ENCODE data around the gene STPG3.

DNA sequence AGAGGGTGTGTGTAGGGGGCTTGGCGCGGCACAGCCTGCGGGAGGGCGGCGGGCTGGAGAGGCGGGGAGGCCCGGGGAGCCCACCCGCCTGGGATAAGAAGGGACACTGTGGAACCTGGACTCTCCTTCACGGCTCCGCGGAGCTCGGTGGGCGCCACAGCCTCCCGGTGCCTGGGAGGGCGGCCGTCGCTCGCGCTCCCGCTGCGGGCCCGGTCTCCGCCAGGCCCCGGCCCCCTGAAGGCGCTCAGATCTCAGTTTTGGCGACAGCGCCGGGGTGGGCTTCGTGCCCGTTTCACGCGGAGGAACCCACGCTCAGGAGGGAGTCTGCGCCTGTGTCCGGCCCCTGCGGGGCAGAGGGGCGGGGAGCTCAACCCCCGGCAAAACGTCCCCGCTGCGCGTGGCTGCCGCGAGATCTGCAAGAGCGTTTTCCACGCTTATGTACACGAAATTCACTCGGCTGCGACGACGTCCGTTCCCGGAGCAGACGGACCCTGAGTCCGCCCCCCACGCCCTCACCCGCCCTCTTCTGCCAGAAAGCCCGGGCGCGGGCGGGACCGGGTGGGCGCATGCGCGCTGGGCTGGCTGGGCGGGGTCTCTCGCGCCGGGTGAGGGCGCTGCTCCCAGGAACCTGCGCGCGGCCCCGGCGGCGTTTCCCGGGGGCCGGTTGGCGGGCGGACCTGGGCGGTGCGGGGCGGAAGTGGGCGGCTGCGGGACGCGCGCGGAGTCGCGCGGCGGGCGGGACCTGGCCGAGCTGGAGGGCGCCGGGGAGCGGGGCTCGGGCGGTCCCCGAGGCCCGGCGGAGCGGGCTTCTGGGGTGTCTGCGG, 3.8 kb downstream of the STPG3 start, which contains the start of gene NELFB:
- TF ChIP-seq, protein P1, sequence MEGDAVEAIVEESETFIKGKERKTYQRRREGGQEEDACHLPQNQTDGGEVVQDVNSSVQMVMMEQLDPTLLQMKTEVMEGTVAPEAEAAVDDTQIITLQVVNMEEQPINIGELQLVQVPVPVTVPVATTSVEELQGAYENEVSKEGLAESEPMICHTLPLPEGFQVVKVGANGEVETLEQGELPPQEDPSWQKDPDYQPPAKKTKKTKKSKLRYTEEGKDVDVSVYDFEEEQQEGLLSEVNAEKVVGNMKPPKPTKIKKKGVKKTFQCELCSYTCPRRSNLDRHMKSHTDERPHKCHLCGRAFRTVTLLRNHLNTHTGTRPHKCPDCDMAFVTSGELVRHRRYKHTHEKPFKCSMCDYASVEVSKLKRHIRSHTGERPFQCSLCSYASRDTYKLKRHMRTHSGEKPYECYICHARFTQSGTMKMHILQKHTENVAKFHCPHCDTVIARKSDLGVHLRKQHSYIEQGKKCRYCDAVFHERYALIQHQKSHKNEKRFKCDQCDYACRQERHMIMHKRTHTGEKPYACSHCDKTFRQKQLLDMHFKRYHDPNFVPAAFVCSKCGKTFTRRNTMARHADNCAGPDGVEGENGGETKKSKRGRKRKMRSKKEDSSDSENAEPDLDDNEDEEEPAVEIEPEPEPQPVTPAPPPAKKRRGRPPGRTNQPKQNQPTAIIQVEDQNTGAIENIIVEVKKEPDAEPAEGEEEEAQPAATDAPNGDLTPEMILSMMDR (IDR thresholded peaks at IDR 0.05): no peak
- TF ChIP-seq POLR2A (IDR thresholded peaks at IDR 0.05) (peak in 1 of 2 donors; percentile 36), POLR2AphosphoS5 (IDR thresholded peaks at IDR 0.05; ENCODE audit: insufficient read depth in 1 of 2, low read depth in 1 of 2) (peak in 1 of 2 donors; percentile 82)

Data from vagina (tissue), 2 donors.